H7 (cell line): ENCODE measurements around the gene TMEM214. TPM values are rescaled to one million over a fixed set of nuclear protein-coding genes. Genes with fewer than 3 reads are reported as not detected.

ENCODE experiments used
- DNase-seq: peaks from one replicate; pipeline ENCODE4 v3.0.0; 2012
- H3K27me3 ChIP-seq: 2 replicates; pipeline ENCODE4 v1.6.0; 2011; ENCODE audit warnings: mild to moderate bottlenecking, low read length; ENCODE audit not compliant: control insufficient read depth, insufficient read depth
- H3K36me3 ChIP-seq: replicated peaks from 2 replicates; pipeline ENCODE4 v1.5.1; 2011; ENCODE audit warnings: low read length; ENCODE audit not compliant: control insufficient read depth, insufficient read depth
- H3K4me3 ChIP-seq: 2 replicates; pipeline ENCODE4 v1.5.1; 2011; ENCODE audit warnings: low read depth, mild to moderate bottlenecking, control low read depth, low read length, moderate library complexity; ENCODE audit not compliant: insufficient read depth
- total RNA-seq: library from RNA; depleted of rRNA; stranded (reverse); fragments of >200 nt; shearing (Covaris generic); gene quantifications from 2 replicates; pipeline ENCODE4 v1.2.3, GENCODE V29; 2014

The TMEM214 gene
- total RNA-seq, 1 experiment from 2014 or later = 46.5 TPM

- Histone ChIP-seq H3K4me3 (no peak overlapping the region), H3K36me3 (no peaks in the 10 kb centered on the region), H3K27me3 (no peaks in the 10 kb centered on the region)
- no peak for DNase-seq
These were observed 43.6 kb downstream of the TMEM214 start for GRCh38 chr2:27076323-27076722.

- no peaks in the 10 kb centered on the region for H3K36me3 ChIP-seq
- DNase-seq = no peak
- no peaks in the 10 kb centered on the region for H3K27me3 ChIP-seq
- no peak overlapping the region for H3K4me3 ChIP-seq
These were observed 44.5 kb downstream of the TMEM214 start for GRCh38 chr2:27077231-27077630.

- peak; percentile 76 for DNase-seq
- Histone ChIP-seq H3K4me3 (peak within 1 kb of the TSS; percentile 5; the same call in 1 of the 2 replicates), H3K27me3 (no peaks in the 10 kb centered on the region), H3K36me3 (no peaks in the 10 kb centered on the region)
These were observed 45.8 kb downstream of the TMEM214 start, which contains the start of gene EMILIN1 for GRCh38 chr2:27078267-27079194. Gene EMILIN1, plus strand, starts transcription at chr2:27078615. Its CDS starts 451 bp downstream, at chr2:27079066.

GRCh38 chr2:27079233-27080139, 46.7 kb downstream of the TMEM214 start:
- H3K4me3 ChIP-seq = no peak overlapping the region

GRCh38 chr2:27080140-27080469, 47.3 kb downstream of the TMEM214 start:
- DNase-seq = no peak
- Histone ChIP-seq H3K36me3 (no peaks in the 10 kb centered on the region; the same call in 1 of the 2 replicates), H3K27me3 (peaks cover under 1% of the 10 kb centered on the region), H3K4me3 (no peak overlapping the region)

More at GRCh38 chr2:27079233-27080139, 46.7 kb downstream of the TMEM214 start:
- no peak for DNase-seq
- Histone ChIP-seq H3K27me3 (no peaks in the 10 kb centered on the region), H3K36me3 (no peaks in the 10 kb centered on the region; the same call in 1 of the 2 replicates)

- no peaks in the 10 kb centered on the region; the same call in 1 of the 2 replicates for H3K36me3 ChIP-seq
- DNase-seq = no peak
- peaks cover 5% of the 10 kb centered on the region for H3K27me3 ChIP-seq
- no peak overlapping the region for H3K4me3 ChIP-seq
These were observed 47.8 kb downstream of the TMEM214 start for GRCh38 chr2:27080603-27080936.

GRCh38 chr2:27081984-27082772, 49.4 kb downstream of the TMEM214 start:
- no peaks in the 10 kb centered on the region; the same call in 1 of the 2 replicates for H3K36me3 ChIP-seq
- no peak for DNase-seq
- H3K27me3 ChIP-seq = peaks cover 16% of the 10 kb centered on the region
- no peak overlapping the region for H3K4me3 ChIP-seq

GRCh38 chr2:27082773-27083409, 50.1 kb downstream of the TMEM214 start:
- H3K4me3 ChIP-seq = no peak overlapping the region
- peaks cover 20% of the 10 kb centered on the region for H3K27me3 ChIP-seq
- no peaks in the 10 kb centered on the region; the same call in 1 of the 2 replicates for H3K36me3 ChIP-seq
- DNase-seq = no peak

- peak; percentile 68 for DNase-seq
- Histone ChIP-seq H3K36me3 (no peaks in the 10 kb centered on the region; the same call in 1 of the 2 replicates), H3K4me3 (no peak overlapping the region), H3K27me3 (peaks cover 20% of the 10 kb centered on the region)
These were observed 50.9 kb downstream of the TMEM214 start for GRCh38 chr2:27083410-27084296.

- peaks cover 20% of the 10 kb centered on the region for H3K27me3 ChIP-seq
- no peak overlapping the region for H3K4me3 ChIP-seq
- DNase-seq = peak; percentile 54
- H3K36me3 ChIP-seq = no peaks in the 10 kb centered on the region; the same call in 1 of the 2 replicates
These were observed 51.7 kb downstream of the TMEM214 start for GRCh38 chr2:27084297-27085061.

- Histone ChIP-seq H3K27me3 (peaks cover 20% of the 10 kb centered on the region), H3K4me3 (peak overlapping the region; percentile 58), H3K36me3 (no peaks in the 10 kb centered on the region; the same call in 1 of the 2 replicates)
- DNase-seq = peak; percentile 54
These were observed 52.4 kb downstream of the TMEM214 start for GRCh38 chr2:27085062-27085672.

GRCh38 chr2:27085673-27086089, 52.9 kb downstream of the TMEM214 start:
- H3K36me3 ChIP-seq = no peaks in the 10 kb centered on the region; the same call in 1 of the 2 replicates
- H3K4me3 ChIP-seq = peak overlapping the region; percentile 58
- H3K27me3 ChIP-seq = peaks cover 20% of the 10 kb centered on the region
- peak; percentile 87 for DNase-seq
